Duodenal mucosa (tissue), 2 donors: ENCODE results near the gene ACBD3.

Experiments used
- H3K27ac ChIP-seq: one replicate; pipeline ENCODE4 v1.7.0; 2013; ENCODE audit warnings: low read depth, low read length
- H3K27me3 ChIP-seq, 2 donors: one replicate each; pipeline ENCODE4 v1.7.0; 2013; ENCODE audit warnings: low read length in 2 of 2, control low read depth in 1 of 2; ENCODE audit not compliant: insufficient read depth in 2 of 2, control insufficient read depth in 1 of 2
- H3K36me3 ChIP-seq, 2 donors: one replicate each; pipeline ENCODE4 v1.7.0; 2013; ENCODE audit warnings: low read length in 2 of 2, control low read depth in 1 of 2; ENCODE audit not compliant: insufficient read depth in 2 of 2, control insufficient read depth in 1 of 2
- H3K4me1 ChIP-seq, 2 donors: one replicate each; pipeline ENCODE4 v1.7.0; 2013; ENCODE audit warnings: low read length in 2 of 2, control low read depth in 1 of 2; ENCODE audit not compliant: insufficient read depth in 2 of 2, control insufficient read depth in 1 of 2
- H3K4me3 ChIP-seq, 2 donors: one replicate each; pipeline ENCODE4 v1.7.0; 2013; ENCODE audit warnings: low read length in 2 of 2, low read depth in 1 of 2
- H3K9ac ChIP-seq, 2 donors: one replicate each; pipeline ENCODE4 v1.7.0; 2013; ENCODE audit warnings: low read length in 2 of 2, low read depth in 1 of 2
- H3K9me3 ChIP-seq, 2 donors: one replicate each; pipeline ENCODE4 v1.7.0; 2013; ENCODE audit warnings: low read length in 2 of 2, control low read depth in 1 of 2; ENCODE audit not compliant: control insufficient read depth in 1 of 2

The ACBD3 gene

GRCh38 chr1:226118357-226118756 is 68.2 kb downstream of the ACBD3 start:
- Histone ChIP-seq H3K4me3 (no peak overlapping the region), H3K27ac (no peak overlapping the region), H3K9ac (no peak overlapping the region), H3K9me3 (no peaks in the 10 kb centered on the region), H3K27me3 (no peaks in the 10 kb centered on the region), H3K4me1 (peaks cover 7 to 14% of the 10 kb centered on the region in 2 donors), H3K36me3 (no peaks in the 10 kb centered on the region)

DNA sequence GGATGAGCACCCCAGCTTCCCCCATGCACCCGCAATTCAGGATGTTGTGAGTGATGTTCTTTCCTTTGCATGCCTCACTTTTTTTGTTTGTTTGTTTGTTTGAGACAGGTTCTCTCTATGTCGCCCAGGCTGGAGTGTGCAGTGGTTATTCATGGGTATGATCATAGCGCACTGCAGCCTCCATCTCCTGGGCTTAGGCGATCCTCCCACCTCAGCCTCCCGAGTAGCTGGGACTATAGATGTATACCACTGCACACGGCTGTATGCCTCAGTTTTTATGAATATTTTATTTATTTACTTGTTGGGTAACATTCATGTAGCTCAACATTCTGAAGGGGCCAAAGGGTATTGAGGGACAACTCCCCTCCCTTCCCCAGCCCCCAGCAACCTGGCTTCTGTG is 69.2 kb downstream of the ACBD3 start:
- Histone ChIP-seq H3K9me3 (no peaks in the 10 kb centered on the region), H3K27ac (no peak overlapping the region), H3K9ac (no peak overlapping the region), H3K4me3 (no peak overlapping the region), H3K4me1 (peaks cover 4% of the 10 kb centered on the region in 2 donors), H3K27me3 (no peaks in the 10 kb centered on the region), H3K36me3 (no peaks in the 10 kb centered on the region)

- Histone ChIP-seq H3K4me3 (no peak overlapping the region), H3K9ac (no peak overlapping the region), H3K27me3 (no peaks in the 10 kb centered on the region), H3K27ac (no peak overlapping the region), H3K9me3 (no peaks in the 10 kb centered on the region), H3K4me1 (peaks cover 5 to 7% of the 10 kb centered on the region in 2 donors), H3K36me3 (no peaks in the 10 kb centered on the region)
Observed at GRCh38 chr1:226116673-226117072, 69.9 kb downstream of the ACBD3 start.

DNA sequence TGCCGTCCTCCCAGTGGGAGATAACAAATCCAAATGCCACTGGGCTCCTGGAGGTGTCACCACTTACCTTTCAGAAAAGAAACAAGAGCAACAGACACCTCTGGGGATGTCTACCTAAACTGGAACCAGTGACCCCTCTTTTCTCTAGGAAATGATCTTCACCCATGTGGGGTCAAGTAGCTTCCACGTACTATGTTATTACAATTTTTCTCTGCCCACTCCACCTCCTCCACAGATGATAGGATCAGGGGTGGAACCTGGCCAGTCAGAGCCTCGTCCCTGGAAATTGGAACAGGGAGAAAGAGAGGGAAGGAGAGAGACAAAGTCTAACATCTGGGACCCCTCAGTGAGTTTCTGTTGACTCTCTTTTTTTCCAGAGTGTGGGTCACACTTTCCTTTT is 73.9 kb downstream of the ACBD3 start:
- Histone ChIP-seq H3K27ac (no peak overlapping the region), H3K4me3 (no peak overlapping the region), H3K36me3 (no peaks in the 10 kb centered on the region), H3K4me1 (peaks cover 10 to 21% of the 10 kb centered on the region in 2 donors), H3K9ac (no peak overlapping the region), H3K9me3 (no peaks in the 10 kb centered on the region), H3K27me3 (no peaks in the 10 kb centered on the region)

GRCh38 chr1:226111883-226112261 is 74.7 kb downstream of the ACBD3 start:
- Histone ChIP-seq H3K9me3 (no peaks in the 10 kb centered on the region), H3K9ac (no peak overlapping the region), H3K36me3 (no peaks in the 10 kb centered on the region), H3K27ac (no peak overlapping the region), H3K4me3 (no peak overlapping the region), H3K27me3 (no peaks in the 10 kb centered on the region), H3K4me1 (peaks cover 10 to 21% of the 10 kb centered on the region in 2 donors)

DNA sequence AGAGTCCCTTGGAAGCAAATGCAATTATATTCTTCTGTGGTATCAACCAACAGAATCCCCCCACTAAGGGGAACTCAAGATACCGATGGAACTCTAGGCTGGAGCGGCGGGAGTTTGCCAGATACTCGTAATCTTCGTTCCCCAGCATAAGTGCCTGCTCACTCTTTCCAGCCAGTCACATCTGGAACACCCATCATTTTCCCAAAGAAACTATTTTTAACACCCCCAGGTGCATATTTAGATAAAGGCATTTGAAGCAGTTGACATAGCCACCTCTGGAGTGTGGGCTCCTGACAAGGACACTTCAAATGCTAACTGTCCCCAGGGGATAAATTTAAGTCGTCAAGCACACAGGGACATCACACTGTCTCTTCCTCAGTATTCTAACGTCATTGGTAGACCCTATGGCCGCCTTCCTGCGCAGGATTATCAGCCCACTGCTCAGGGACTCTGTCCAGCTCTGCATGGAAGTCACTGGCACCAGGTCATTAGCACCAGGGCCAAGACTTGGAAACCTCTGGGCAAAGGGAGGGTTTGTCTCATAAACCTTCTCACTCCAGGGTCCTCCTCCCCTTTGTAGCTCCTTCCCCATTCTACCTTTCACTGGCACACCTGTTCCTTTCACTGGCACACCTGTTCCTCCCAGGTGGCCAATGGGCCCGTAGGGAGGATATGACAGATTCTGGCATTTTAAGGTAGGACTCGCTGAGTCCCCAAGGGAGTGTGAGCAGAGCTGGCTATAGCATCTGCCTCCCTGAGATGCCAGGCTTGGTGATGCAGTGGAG is 75.3 kb downstream of the ACBD3 start:
- Histone ChIP-seq H3K9me3 (no peaks in the 10 kb centered on the region), H3K27ac (peak overlapping the region; percentile 95), H3K4me1 (peaks cover 10 to 21% of the 10 kb centered on the region in 2 donors), H3K36me3 (no peaks in the 10 kb centered on the region), H3K9ac (peak overlapping the region; percentile 65 to 66), H3K27me3 (no peaks in the 10 kb centered on the region), H3K4me3 (peak overlapping the region; percentile 68 to 69)

- peak overlapping the region; percentile 65 to 66 for H3K9ac ChIP-seq
- peak overlapping the region; percentile 68 to 69 for H3K4me3 ChIP-seq
- H3K9me3 ChIP-seq, result no peaks in the 10 kb centered on the region
- H3K27ac ChIP-seq, result peak overlapping the region; percentile 95
- no peaks in the 10 kb centered on the region for H3K36me3 ChIP-seq
- H3K27me3 ChIP-seq, result no peaks in the 10 kb centered on the region
- H3K4me1 ChIP-seq, result peaks cover 10 to 21% of the 10 kb centered on the region in 2 donors
Observed at GRCh38 chr1:226110249-226111097, 76.1 kb downstream of the ACBD3 start.

- Histone ChIP-seq H3K27ac (peak overlapping the region; percentile 95), H3K4me1 (peaks cover 10 to 21% of the 10 kb centered on the region in 2 donors), H3K4me3 (peak overlapping the region; percentile 73), H3K27me3 (no peaks in the 10 kb centered on the region), H3K9me3 (no peaks in the 10 kb centered on the region), H3K36me3 (no peaks in the 10 kb centered on the region), H3K9ac (peak overlapping the region; percentile 73 to 92)
Observed at GRCh38 chr1:226109829-226110248, 76.7 kb downstream of the ACBD3 start.

GRCh38 chr1:226108935-226109828 is 77.4 kb downstream of the ACBD3 start:
- H3K4me1 ChIP-seq, result peaks cover 10 to 21% of the 10 kb centered on the region in 2 donors
- peak overlapping the region; percentile 73 for H3K4me3 ChIP-seq
- no peaks in the 10 kb centered on the region for H3K27me3 ChIP-seq
- no peaks in the 10 kb centered on the region for H3K36me3 ChIP-seq
- no peaks in the 10 kb centered on the region for H3K9me3 ChIP-seq
- peak overlapping the region; percentile 73 to 92 for H3K9ac ChIP-seq
- H3K27ac ChIP-seq, result peak overlapping the region; percentile 95
